Cortex of kidney (tissue), 1 donor: ENCODE results near the gene BTBD10.
"Not testable (repeated sequence)": the region's sequence is repeated elsewhere in the genome, so short reads cannot be mapped to it uniquely, and the experiment has no call there.

Experiments used
- DNase-seq: peaks from one replicate; lab custom pipeline; 2025; lab: John Stamatoyannopoulos, UW

BTBD10 gene

DNA sequence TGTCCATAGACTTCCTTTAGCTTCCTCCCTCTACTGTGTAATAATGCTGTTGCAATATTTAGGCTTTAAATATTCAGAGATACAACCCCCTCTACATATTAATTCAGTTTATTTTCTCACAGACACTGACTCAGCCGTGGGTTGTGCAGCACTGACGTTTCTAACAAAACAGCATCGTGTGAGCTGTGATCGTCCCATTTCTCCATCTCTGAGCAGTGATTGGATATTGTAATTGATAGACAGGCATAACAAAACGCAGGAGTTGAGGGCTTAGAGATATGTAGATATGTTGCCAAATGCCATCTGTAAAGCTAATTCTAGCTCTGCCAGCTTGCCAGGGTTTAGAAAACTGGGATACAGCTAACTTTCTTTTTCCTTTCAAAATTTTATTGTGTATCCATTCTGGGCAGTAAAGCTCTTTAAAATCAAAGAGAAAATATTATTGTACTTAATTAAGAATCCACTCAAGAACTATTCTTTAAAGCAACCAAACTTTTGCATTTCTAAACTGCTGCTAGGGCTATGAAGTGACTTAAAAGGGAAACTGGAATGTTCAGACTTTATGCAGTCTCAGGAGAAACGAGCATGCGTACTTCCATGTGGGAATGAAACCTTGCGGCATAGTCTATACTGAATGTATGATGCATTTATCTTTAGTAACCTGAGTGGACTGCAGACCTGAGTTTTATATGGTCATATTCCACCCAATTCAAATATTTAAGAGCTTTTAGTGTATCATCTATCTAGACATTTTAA, 22.7 kb downstream of the BTBD10 start:
- DNase-seq: no peak

DNA sequence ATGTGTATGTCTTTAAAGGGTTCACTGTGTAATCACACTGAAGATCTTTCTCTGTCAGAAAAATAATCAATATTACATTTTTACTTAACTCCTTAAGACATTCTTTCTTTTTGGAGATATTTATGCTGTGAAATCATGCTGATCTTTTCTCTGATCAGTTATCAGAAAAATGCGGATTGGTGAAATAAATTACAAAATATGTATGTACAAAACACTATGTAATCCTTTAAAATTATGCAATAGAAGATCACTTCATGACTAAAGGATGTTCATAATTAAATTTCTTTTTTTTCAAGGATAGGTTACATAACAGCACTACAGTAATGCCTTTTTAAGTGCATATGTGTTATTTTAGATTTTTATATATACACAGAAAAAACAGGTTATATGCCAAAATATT, 24.7 kb downstream of the BTBD10 start:
- no peak for DNase-seq

DNA sequence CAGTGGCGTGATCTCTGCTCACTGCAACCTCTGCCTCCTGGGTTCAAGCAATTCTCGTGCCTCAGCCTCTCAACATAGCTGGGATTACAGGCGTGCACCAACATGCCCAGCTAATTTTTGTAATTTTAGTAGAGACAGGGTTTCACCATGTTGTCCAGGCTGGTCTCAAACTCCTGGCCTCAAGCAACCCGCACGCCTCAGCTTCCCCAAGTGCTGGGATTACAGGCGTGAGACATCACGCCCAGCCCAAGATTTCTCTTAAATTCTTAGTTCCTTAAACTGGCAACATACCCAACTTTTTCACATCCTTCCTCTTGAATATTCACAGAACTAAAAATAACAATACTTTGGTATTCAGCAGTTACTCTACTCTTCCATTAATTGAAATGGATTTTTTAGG, 26.2 kb downstream of the BTBD10 start:
- DNase-seq: not testable (repeated sequence)

DNA sequence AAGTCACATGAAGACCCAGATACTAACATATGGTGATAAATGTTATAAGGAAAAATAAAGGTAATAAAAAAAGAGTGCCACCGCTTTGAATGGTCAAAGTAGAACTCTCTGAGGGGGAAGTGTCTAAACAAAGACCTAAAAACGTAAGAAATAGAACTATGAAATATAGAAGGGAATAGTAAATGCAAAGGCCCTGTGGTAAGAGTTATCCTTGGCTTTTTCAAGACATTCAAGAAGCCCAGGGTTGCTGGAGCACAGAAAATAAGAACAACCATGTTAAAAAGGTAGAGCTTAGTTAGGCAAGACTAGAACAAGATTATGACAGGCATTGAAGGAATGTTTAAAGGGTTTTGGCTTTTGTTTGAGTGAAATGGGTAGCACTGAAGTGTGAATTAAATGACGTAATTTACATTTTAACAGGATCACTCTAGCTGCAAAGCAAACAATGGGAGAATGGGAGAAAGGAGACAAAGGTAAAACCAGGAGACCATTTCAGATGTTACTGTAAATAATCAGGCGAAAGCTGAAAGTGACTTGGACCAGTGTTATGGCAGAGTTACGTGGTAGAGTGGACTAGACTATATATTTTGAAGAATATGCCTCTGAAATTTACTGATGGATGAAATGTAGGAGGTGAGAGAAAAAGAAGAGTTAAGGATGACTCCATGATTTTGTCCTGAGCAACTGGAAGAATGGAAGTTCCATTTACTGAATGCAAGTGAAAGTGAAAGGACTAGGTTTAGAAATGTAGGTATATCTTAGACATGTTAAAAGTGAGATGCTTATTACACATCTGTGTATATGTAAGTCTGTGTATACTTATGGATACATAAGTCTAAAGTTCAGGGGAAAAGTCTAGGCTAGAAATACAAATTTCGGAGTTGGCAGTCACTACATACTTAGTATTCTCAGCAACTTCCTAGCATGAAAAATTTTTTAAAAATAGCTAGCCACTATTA, 28.5 kb downstream of the BTBD10 start:
- no peak for DNase-seq

DNA sequence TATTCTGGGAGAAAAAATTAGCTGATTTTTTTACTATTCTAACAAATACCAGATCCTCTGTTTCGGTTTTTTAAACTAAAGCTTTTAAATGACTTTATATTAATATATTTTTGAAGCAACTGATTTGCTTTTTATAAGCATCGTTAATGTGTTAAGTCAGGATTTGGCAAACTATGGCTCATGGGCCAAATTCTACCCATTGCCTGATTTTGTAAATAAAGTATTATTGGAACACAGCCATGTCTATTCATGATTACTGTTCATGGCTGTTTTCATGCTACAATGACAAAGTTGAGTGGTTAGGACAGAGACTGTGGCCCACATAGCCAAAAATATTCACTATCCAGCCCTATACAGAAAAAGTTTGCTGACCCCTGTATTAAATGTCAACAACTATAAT, 29.6 kb downstream of the BTBD10 start:
- DNase-seq: no peak

DNA sequence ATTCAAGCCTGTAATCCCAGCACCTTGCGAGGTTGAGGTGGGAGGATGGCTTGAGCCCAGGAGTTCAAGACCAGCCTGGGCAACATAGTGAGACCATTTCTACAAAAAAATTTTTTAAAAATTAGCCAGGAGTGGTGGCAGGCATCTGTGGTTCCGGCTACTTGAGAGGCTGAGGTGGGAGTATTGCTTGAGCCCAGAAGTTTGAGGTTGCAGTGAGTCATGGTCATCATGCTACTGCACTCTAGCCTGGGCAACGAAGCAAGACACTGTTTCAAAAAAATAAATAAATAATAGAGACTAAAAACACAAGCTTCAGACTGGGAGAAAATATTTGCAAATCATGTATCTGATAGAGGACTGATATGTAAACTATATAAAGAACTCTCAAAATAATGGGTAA, 33.2 kb downstream of the BTBD10 start:
- DNase-seq: no peak

DNA sequence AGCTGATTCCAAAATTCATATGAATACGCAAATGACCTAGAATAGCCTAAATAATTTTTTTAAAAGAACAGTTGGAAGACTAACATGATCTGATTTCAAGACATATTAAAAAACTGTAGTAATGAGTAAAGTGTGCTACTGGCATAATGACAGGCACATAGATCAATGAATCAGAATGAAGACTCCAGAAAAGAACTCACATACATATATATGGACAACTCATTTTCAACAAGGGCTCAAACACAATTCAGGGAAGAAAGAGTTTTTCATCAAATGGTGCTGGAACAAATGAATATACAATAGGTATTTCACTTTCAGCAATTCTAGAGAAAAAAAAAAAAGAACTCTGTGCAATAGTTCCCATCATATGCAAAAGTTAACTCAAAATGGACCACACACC, 33.7 kb downstream of the BTBD10 start:
- no peak for DNase-seq

DNA sequence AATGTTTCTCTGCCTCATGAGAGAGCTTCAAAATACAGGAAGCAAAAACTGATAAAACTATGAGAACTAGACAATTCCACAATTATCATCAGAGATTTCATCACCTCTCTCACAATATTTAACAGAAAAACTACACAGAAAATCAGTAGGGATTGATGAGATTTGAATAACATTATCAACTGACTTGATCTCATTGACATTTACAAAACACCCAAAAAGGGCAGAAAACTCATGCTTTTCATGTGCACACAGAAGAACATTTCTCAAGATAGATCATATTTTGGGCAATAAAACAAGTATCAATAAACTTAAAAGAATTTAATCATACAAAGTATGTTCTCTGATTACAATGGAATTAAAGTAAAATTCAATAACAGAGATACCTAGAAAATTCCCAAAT, 35.6 kb downstream of the BTBD10 start:
- no peak for DNase-seq

DNA sequence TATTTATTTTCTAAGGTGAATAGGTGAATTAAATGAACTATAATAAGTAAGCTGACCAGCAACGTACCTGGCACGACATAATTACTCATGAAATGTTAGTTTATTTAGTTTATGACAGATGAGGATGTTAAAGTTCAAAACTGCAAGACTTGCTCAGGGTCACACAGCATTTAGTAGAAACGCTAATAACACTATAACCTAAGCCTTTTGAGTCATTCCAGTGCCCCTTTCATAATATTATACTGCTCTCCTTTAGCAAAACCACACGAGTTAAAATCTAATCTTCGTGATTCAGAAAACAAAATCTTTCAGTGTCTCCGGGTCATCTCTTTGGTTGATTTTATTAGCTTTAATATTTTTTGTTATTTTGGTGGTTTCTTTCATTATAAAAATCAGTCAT, 39.6 kb downstream of the BTBD10 start:
- DNase-seq: no peak

DNA sequence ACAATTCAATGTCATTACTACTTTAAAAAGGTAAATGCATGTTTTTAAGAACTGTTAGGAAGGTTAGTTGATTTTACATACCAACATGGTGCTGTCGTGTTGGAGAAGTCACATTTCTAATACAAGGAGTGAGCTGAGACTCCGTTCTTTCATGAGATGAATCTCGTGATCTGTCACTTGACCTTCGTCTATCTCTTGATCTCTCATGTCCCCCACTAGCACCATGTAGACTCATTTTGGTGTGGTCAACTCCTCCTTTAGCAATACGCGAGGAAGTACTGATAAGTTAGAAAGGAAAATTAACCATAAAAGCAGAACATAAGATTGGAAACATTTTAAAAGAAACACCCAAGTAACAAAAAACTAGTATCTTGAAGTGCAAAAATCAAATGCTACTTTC, 41.5 kb downstream of the BTBD10 start:
- DNase-seq: no peak

DNA sequence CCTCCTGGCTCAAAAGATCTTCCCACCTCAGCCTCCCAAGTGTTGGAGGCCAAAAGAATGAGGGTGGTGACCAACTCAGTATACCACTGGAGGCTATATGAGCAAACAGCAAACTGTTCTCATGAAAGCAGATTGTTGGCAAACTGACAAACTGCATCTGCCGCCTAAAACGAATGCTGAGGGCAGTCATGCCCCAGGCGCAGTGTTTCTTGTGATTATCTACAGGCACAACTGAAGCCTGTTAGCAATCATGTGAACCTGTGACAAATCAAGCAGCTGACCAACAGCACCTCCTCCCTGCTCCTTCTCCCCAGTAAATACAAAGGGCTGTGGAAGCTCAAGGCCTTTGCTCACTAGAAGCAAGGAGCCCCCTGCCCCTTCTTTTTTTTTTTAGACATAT, 47.8 kb downstream of the BTBD10 start:
- no peak for DNase-seq

DNA sequence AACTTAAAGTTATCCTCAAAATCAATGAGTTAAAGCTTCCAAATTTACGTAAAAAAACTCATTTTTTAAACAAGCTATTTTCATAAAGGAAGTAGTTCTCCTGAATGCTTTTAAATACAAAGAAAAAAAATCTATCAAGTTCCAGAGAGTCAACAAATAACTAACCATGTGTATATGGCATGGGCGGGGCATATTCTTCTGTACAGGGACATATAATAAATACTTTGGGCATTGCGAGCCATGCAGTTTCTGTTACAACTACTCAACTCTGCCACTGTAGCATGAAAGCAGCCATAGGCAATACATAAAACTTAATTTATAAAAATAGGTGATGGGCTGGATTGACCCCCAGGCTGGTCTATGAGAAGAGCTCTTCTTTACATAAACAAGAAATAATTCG, 57.8 kb downstream of the BTBD10 start:
- DNase-seq: no peak

DNA sequence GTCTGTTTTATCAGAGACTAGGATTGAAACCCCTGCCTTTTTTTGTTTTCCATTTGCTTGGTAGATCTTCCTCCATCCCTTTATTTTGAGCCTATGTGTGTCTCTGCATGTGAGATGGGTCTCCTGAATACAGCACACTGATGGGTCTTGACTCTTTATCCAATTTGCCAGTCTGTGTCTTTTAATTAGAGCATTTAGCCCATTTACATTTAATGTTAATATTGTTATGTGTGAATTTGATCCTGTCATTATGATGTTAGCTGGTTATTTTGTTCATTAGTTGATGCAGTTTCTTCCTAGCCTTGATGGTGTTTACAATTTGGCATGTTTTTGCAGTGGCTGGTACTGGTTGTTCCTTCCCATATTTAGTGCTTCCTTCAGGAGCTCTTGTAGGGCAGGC, 64.7 kb downstream of the BTBD10 start:
- DNase-seq: not testable (repeated sequence)

DNA sequence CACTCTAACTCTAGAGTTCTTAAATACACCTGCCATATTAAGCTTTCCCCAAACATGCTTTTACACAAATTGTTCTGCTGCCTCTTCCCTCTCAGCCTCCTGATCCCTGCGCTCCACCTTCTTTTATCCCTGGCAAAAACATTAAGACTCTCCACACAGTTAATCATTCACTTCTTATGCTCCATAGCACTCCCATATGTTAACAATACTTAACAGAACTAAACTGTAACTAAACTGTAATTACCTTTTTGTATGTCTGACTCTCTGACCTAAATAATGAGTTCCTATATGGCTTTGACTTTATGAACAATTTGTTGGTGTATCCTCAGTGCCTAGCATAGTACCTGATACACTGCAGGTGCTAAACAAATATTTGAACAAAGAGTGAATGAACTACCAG, 71.8 kb downstream of the BTBD10 start:
- no peak for DNase-seq

DNA sequence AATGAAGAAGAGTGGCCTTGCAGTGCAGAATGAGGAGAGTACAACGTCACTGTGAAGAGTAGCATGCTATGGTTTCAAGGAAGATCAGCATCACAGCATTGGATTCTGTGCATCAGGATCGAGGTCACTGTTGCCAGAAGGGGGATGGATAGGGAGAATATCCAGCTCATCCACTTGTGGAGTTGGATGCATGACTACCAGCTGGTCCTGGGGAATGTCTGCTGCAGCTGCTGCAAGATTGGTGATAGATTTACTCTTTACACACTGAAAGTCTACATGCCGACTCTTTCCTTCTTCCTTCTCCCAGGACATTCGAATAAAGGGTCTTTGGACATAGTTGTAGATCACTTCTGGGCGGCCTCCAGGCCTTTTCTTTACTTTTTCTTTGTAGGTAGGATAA, 74.3 kb downstream of the BTBD10 start:
- DNase-seq: no peak

DNA sequence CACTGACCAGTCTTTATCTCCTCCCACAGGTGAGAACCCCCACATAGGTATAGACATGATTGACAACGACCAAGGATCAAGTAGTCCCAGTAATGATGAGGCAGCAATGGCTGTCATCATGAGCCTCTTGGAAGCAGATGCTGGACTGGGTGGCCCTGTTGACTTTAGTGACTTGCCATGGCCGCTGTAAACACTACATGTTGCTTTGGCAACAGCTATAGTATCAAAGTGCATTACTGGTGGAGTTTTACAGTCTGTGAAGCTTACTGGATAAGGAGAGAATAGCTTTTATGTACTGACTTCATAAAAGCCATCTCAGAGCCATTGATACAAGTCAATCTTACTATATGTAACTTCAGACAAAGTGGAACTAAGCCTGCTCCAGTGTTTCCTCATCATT, 76.5 kb downstream of the BTBD10 start:
- DNase-seq: no peak

DNA sequence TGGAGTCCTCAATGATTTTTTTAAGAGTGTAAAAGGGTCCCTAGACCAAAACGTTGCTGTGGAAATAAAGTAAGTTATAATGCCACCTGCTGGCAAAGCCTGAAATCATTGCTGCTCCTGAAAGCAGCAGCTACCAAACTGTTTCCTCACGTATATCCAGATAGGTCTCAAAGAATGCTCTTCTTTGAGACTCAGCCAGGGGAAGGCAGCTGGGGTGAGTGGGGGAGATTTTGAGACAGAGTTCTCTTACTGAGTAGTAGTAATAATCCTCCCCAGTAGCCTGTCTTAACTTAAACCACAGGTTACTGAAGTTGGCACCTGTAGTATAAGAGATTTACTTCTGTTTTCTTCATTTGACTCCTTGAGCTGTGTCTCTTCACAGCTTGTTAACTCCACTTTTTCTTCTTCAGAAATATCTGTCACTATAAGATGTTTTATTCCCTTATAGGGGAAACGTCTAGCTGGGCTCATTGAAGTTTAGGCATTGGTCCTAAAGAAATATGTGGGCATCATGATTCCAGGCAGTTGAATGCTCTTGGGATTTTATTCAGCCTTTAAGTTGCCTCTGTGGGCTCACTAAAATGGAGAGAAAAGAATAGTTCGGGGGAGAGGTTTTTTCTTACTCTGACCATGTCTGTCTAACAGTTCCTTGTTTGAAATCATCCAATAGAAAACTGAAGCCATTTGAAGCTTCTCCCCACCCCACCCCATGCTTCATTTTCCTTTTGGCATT, 77.9 kb downstream of the BTBD10 start:
- DNase-seq: no peak

DNA sequence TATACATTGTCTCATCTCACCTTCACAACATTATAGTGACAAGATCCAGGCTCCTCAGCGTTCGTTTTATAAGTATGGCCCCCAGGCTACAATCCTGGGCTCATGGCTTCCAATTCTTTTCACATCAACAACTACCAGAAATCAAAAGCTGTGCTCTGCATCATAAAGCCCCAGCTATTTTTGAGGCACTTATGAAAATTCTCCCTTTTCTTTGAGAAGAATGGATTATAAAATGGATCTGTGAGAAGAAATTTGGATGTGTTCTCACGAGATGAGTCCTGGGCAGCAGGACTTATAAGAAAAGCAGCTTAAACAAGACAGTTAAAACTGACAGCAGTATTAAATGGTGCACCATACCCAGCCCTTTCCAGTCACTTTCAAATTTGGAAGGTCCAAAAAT, 80.3 kb downstream of the BTBD10 start:
- DNase-seq: no peak

DNA sequence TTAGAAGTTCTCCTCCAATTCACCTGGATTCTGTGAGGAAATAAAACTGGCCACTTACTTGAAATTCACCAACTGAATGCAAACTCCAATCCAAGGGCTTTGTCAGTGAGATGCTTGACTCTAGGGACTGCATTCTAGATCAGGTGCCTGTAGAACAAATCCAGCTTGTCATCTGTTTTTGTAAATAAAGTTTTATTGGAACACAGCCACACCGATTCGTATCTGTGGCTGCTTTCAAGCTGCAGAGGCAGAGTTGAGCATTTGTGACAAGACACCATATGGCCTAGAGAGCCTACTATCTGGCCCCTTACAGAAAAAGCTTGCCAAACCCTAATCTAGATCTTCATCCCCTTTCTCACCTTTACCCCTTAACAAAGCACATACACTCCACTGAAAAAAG, 82.3 kb downstream of the BTBD10 start:
- no peak for DNase-seq

DNA sequence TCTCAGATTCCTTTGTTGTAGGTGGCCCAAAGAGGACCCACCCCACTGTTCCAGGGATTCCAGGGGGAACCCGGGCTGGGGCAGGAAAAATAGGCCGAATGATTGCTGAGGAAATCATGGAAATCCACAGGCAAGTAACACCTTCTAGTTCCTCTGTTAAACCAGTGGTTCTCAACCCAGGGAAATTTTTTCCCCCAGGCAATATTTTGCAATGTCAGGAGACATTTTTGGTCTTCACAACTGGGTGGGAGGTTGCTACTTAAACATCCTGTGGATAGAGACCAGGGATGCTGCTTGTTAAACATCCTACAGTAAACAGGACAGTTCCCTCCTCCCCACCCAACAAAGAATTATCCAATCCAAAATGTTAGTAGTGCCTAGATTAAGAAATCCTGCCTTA, 84.7 kb downstream of the BTBD10 start:
- no peak for DNase-seq

DNA sequence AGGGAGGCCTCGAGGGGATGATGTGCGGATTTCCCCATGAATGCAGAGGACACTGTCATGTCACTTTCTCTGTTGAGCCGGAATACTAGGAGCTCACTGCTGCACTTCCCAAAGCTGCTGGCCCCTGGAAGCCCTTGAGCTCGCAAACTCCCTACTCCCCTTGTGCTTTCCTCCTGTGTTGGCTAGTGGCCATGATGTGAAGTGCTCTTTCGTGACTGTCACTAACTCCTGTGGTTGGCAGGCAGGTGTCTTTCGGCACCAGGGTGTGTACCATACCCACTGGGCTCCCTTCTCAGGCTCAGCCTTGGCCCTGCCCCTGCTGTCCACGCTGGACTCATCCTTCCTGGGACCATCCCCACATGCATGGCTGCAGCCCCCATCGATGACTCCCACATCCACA, 86.2 kb downstream of the BTBD10 start:
- no peak for DNase-seq

DNA sequence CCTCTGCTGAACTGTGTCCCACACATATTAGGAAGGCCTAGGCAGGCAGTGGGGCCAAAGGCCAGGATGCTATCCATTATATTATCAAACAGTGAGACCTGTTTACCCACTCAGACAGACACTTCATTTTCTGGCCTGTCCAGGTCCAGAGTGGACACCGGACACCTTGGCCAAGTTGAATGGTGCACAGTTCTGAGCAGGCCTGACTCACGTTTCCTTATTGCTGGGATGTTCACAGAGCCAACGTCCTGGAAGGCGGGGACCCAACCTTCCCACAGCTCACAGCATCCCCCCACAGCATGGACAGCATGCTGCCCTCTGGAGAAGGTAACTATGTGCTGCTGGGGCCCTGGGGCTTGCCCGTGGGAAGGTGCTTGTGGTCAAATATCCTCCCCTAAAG, 86.6 kb downstream of the BTBD10 start:
- no peak for DNase-seq

DNA sequence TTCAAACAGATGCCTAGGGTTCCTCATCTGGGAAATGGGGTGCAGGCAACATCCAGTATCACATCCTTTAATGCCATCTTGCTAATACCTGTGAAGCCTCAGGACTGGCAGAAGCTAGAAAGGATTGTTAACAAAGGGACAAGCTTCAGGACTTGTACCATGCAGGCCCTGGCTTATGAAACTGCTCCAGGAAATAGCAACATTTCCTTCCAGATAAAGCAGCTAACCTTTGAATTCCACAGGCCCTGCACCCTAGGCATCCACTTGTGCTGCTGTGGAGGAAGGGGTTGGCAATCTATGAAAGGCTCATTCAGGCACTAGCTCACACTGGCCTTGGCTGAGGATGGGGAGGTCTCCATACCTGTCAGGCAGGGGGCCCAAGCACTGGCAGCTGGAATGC, 87.2 kb downstream of the BTBD10 start:
- DNase-seq: no peak
